ENCODE measurements around the gene SH3BP4.

The SH3BP4 gene

DNA sequence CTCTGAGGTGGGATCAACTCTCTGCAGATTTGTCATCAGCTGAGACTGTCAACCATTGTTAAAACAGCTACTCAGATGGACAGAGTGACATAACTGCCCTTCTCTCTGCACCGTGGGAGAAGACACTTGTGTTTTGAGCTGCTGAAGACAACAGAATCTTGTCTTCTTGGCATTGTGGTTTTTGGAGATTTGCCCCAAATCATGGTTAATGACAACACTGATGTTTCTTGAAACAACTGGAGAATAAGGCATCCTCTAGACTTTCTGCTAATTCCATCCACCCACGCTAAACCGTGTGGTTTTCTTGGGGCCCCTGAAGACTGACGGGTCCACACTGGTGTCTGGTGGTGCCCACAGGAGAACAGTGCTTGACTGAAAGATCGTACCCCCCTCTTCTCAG, 39.5 kb downstream of the SH3BP4 start:
- Histone ChIP-seq H3K9ac (ENCODE audit: low read depth, low read length) (no peak overlapping the region), H3K4me3 (ENCODE audit: low read depth in 1 of 2, low read length in 2 of 2) (no peak overlapping the region), H3K4me2 (ENCODE audit: insufficient read depth, low read length) (no peak overlapping the region), H3K9me3 (ENCODE audit: insufficient read depth, low read length, severe bottlenecking) (no peaks in the 10 kb centered on the region), H3K27ac (ENCODE audit: low read length) (no peak overlapping the region), H3K27me3 (ENCODE audit: insufficient read depth, low read length, poor library complexity) (peaks cover 20% of the 10 kb centered on the region), H3K36me3 (ENCODE audit: insufficient read depth, low read length) (no peaks in the 10 kb centered on the region), H4K20me1 (ENCODE audit: insufficient read depth, low read length) (no peaks in the 10 kb centered on the region), H3K4me1 (ENCODE audit: insufficient read depth, low read length) (no peaks in the 10 kb centered on the region), H2AFZ (ENCODE audit: low read depth, low read length) (no peak overlapping the region), H3K79me2 (ENCODE audit: insufficient read depth, low read length) (no peaks in the 10 kb centered on the region)
- no peak for TF ChIP-seq CTCF (IDR thresholded peaks at IDR 0.05; ENCODE audit: borderline replicate concordance, extremely low read depth, low read length, poor library complexity, severe bottlenecking)
- TF ChIP-seq EZH2 (IDR thresholded peaks at IDR 0.05; ENCODE audit: borderline replicate concordance, low read depth, low read length, severe bottlenecking) = no peak
- no peak for ATAC-seq (ENCODE audit: insufficient read depth, low read depth)
- no peak for DNase-seq

GRCh38 chr2:234991793-234992192, 40.0 kb downstream of the SH3BP4 start:
- Histone ChIP-seq H3K9me3 (ENCODE audit: insufficient read depth, low read length, severe bottlenecking) (no peaks in the 10 kb centered on the region), H3K27ac (ENCODE audit: low read length) (no peak overlapping the region), H3K4me1 (ENCODE audit: insufficient read depth, low read length) (no peaks in the 10 kb centered on the region), H3K9ac (ENCODE audit: low read depth, low read length) (no peak overlapping the region), H3K27me3 (ENCODE audit: insufficient read depth, low read length, poor library complexity) (peaks cover 20% of the 10 kb centered on the region), H3K4me3 (ENCODE audit: low read depth in 1 of 2, low read length in 2 of 2) (no peak overlapping the region), H3K79me2 (ENCODE audit: insufficient read depth, low read length) (no peaks in the 10 kb centered on the region), H4K20me1 (ENCODE audit: insufficient read depth, low read length) (no peaks in the 10 kb centered on the region), H3K36me3 (ENCODE audit: insufficient read depth, low read length) (no peaks in the 10 kb centered on the region), H3K4me2 (ENCODE audit: insufficient read depth, low read length) (no peak overlapping the region), H2AFZ (ENCODE audit: low read depth, low read length) (no peak overlapping the region)
- DNase-seq = no peak
- ATAC-seq (ENCODE audit: insufficient read depth, low read depth) = no peak
- TF ChIP-seq CTCF (IDR thresholded peaks at IDR 0.05; ENCODE audit: borderline replicate concordance, extremely low read depth, low read length, poor library complexity, severe bottlenecking) (no peak), EZH2 (IDR thresholded peaks at IDR 0.05; ENCODE audit: borderline replicate concordance, low read depth, low read length, severe bottlenecking) (no peak)

DNA sequence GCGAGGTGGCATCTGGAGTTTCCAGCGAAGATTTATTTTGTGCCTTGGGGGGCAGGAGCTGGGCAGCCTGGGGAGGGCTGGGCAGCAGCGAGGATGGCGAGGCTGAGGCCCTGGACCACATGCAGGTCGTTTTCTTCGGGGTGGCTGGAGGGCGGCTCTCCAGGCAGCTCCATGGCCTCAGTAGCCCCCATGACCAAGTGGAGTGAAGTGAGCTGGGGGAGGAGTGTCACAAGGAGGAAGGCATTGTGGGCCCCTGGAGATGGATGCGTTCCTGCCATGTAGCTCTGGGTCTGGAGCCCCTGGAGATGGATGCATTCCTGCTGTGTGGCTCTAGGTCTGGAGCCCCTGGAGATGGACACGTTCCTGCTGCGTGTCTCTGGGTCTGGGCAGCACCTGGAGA, 40.4 kb downstream of the SH3BP4 start:
- Histone ChIP-seq H3K36me3 (ENCODE audit: insufficient read depth, low read length) (no peaks in the 10 kb centered on the region), H2AFZ (ENCODE audit: low read depth, low read length) (no peak overlapping the region), H3K4me3 (ENCODE audit: low read depth in 1 of 2, low read length in 2 of 2) (no peak overlapping the region), H3K9me3 (ENCODE audit: insufficient read depth, low read length, severe bottlenecking) (no peaks in the 10 kb centered on the region), H3K4me2 (ENCODE audit: insufficient read depth, low read length) (no peak overlapping the region), H3K9ac (ENCODE audit: low read depth, low read length) (no peak overlapping the region), H3K79me2 (ENCODE audit: insufficient read depth, low read length) (no peaks in the 10 kb centered on the region), H4K20me1 (ENCODE audit: insufficient read depth, low read length) (no peaks in the 10 kb centered on the region), H3K4me1 (ENCODE audit: insufficient read depth, low read length) (no peaks in the 10 kb centered on the region), H3K27me3 (ENCODE audit: insufficient read depth, low read length, poor library complexity) (peaks cover 20% of the 10 kb centered on the region), H3K27ac (ENCODE audit: low read length) (no peak overlapping the region)
- DNase-seq = no peak
- ATAC-seq (ENCODE audit: insufficient read depth, low read depth) = no peak
- TF ChIP-seq EZH2 (IDR thresholded peaks at IDR 0.05; ENCODE audit: borderline replicate concordance, low read depth, low read length, severe bottlenecking) (no peak), CTCF (IDR thresholded peaks at IDR 0.05; ENCODE audit: borderline replicate concordance, extremely low read depth, low read length, poor library complexity, severe bottlenecking) (no peak)

Measured in DND-41 (cell line).